HG02571 (cell line): ENCODE data around the gene CHCHD6.

Experiments used
- ATAC-seq: cut with Tn5 transposase; IDR thresholded peaks from one replicate; pipeline ENCODE4 v1.9.1; 2021; ENCODE audit warnings: mild to moderate bottlenecking, moderate library complexity; ENCODE audit not compliant: unreplicated experiment

Gene CHCHD6

DNA sequence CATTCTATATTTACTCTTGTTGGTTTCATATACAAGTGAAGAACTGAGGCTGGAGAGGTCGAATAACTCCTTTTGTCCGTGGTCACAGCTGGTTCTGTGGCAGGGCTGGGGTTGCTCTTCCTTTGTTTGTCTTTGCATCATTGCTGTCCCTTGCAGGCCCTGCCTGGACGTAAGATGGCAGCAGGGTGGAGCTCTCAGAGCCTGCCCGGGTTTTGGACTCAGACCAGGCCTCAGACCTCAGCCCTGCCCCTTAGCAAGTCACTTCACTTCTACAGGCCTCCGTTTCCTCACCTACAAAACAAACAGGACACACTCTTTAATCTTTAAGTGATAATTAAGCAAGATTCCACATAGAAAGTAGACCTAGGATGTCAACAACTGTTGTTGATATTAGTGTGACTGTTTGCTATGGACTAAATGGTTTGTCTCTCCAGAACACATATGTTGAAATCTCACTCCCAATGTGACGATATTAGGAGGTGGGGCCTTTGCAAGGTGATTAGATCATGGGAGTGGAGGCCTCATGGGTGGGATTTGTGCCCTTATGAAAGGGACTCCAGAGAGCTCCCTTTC is 213.3 kb downstream of the CHCHD6 start:
- no peak for ATAC-seq

GRCh38 chr3:126918355-126918821 is 214.3 kb downstream of the CHCHD6 start:
- no peak for ATAC-seq

DNA sequence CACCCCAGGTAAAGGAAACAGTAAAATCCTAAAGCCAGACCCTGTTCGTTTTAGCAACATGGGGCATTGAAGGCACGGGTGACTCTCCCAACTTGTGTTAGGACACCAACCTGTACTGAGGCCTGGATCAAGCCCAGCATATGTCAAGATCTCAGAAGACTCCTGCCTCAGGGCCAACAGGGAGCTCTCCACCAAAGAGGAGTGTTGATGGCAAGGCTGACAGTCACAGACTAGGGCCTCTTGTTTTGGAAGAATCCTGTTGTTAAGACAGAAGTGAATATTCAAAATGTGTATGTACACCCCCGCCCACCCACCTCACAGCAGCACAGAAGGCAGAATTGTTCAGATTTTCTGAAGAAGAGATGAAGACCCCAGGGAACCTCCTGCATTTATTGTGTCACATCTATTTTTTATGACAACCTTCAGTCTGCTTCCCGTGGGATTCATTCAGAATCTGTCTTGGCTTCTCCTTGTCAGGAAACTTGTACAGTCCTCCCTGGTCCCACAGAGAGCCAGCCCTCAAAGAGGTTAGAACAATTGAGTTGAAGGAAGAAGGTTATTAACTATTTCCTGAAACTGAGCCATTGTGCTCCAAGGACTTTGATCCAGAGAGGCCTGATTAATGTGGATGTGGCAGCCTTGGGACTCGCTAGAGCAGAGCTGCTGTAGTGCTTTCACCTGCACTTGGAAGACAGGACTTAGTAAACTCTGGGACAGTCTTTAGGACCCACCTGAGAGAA is 217.2 kb downstream of the CHCHD6 start:
- no peak for ATAC-seq

- no peak for ATAC-seq
Observed at GRCh38 chr3:126922466-126922865, 218.4 kb downstream of the CHCHD6 start.

DNA sequence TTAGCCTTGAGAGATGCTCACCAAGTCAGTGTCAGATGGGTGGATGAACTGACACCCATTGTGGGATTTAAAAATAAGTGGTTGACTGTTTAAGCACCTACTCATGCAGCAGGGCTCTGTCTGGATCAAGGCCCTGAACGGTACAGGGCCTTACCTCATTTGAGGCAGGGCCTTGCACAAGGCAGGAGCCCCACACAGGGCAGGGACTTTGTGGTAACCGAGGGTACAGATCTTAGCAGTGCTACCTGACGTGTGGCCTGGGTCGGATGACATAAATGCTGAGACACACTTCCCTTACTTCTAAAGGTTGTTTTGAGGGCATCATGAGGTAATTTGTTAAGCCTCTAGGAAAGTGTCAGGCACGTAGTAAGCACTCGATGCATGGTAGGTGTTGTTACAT is 219.4 kb downstream of the CHCHD6 start:
- no peak for ATAC-seq

DNA sequence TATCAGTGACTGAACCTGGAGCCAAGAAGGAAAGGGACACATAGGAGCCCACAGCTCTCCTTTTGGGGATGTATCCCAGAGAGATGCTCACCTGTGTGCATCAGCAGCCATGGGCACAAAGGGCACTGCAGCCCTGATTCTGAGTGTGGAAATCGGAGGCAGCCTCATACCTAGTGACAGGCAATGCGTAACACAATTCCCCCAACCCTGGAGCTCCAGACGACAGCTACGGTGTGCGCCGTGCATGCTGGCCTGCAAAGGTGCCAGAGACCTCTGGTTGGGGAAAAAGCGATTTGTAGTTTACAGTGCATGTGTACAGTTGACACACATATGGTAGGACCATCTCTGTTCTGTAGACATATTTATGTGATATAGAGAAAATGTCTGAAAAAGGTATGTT is 219.9 kb downstream of the CHCHD6 start:
- ATAC-seq = no peak

- no peak for ATAC-seq
Observed at GRCh38 chr3:126924458-126924857, 220.4 kb downstream of the CHCHD6 start.

GRCh38 chr3:126925411-126926171 is 221.6 kb downstream of the CHCHD6 start:
- ATAC-seq = no peak

GRCh38 chr3:126926684-126927400 is 222.8 kb downstream of the CHCHD6 start:
- ATAC-seq = no peak

DNA sequence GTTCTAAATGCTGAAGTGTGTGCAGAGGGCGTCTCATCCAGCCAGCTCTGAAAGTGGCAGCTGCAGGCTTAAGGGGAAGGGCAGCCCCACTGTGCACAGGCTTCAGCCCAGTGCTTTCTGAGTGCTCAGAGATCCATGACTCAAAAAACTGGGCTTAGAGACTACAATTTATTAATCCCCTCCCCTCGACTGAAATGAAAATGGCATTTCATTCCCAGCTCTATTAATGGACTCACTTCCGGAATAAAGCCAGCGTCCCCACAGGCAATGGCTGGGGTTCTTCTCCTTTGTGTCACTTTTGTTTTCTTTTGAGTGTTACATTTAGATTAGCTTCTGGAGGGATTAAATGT is 223.3 kb downstream of the CHCHD6 start:
- no peak for ATAC-seq

DNA sequence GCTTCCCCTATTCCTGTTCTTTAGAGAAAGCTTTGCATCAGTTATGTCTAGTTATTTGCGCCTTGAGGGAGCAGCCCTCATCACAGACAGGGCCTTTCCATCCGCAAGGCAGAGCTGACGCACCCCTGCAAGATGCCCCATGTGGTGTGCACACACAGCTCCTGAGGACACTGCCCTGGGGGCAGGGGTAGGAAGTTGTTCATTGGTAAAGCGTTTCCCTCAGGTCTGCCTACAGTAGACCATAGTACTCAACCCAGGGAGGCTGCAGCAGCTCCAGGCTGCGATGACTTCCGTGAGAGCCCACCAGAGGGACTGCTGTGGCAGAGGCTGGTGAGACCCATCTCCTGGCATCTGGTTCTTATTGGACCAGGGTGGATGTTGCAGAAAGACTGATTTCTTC is 223.8 kb downstream of the CHCHD6 start:
- ATAC-seq = no peak

DNA sequence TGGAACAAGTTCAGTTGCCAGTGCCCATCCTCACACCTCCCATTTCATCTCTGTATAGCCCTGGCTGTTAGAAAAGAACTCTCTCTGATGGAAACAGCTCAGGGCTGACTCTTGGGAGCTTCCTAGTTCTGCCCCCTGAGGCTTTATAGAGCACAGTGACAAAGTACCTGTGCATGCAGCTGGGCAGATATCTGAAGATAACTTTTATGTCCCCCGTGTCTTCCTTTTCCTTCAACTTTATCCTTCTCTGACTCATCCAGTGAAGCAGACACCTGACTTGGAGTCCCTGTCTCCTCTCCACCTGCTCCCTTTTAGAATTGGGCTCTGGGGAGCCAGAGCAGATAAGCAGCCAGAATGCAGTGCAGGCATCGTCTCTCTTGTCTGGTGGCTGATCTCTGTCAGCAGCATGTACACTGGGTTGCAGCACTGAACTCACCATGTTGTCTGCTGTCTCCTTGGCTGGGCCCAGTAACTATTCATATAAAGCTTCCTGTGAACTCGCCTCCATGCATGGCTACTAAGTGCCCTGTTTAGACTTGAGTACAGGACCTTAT is 225.0 kb downstream of the CHCHD6 start:
- no peak for ATAC-seq

DNA sequence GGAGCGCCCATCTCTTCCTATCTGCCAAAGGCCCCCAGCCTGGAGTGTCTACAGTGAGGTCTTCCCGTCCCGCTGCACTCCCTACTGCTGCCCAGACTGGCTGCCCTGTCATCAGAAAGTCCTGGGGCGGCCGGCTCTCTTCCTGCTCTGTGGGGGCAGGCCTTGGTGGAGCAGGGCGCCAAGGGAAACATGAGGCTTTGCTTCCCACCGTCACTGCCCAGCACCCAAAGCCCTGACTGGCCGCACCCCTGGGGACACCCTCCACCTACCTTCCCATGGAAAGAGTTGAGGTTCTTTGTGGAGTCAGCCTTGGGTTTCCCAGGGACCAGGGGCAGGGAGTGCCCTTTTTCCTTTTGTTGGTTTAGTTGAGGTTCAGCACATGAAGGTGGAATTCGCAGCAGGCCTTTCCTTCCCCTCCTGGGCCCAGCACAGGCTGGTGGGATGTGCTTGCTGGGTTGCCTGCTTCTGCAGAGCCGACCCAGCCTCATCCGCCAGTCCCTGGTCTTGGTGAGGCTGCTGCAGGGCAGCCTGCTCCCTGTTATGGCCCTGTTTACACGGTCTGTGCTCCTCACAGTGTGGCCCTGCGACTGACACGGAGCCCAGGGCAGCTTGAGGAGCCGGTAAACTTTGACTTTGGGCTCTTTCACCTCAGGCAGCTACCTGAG is 227.0 kb downstream of the CHCHD6 start:
- ATAC-seq = no peak

- no peak for ATAC-seq
Observed at GRCh38 chr3:126931806-126932187, 227.8 kb downstream of the CHCHD6 start.

GRCh38 chr3:126932188-126932931 is 228.3 kb downstream of the CHCHD6 start:
- ATAC-seq = no peak

DNA sequence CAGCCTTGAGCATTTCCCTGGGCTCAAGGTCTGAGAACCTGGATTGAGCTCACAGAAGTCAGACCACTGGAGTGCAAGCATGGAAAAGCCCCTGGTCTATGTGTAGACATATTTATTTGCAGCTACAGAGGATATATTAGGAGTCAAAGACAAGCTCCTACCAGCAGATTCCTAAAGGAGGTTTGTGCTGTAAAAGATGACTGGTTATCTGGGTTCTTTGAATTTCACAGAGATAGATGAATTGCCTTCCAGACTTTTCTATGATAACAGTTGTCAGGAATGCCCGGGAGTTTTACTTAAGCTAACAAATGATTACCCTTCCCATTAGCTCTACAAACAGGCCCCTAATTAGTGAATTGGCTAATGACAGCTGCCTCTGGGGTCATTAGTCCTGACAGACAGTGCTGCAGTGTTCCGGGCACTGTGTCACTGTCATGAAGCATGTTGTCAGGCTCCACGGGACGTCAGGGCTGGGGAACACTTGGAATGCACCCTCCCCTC is 230.0 kb downstream of the CHCHD6 start:
- no peak for ATAC-seq

DNA sequence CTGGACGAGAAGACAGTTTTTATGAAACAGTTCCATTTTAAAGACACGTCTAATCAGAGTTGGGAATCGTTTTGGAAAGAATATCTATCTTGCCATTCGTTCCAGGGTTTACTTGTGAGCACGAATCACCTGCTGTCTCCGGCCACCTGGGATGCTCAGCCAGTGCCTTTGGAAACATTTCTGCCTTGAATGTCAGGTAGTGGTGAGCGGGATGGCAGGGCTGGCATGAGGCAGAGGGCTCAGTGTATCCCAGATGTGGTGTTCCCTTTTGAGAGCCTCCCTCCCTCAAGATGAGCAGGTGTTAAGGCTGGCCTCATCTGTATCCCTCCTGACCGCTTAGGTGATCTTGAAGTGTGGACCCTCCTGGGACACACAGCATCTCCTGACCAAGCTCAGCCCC is 231.0 kb downstream of the CHCHD6 start:
- no peak for ATAC-seq

DNA sequence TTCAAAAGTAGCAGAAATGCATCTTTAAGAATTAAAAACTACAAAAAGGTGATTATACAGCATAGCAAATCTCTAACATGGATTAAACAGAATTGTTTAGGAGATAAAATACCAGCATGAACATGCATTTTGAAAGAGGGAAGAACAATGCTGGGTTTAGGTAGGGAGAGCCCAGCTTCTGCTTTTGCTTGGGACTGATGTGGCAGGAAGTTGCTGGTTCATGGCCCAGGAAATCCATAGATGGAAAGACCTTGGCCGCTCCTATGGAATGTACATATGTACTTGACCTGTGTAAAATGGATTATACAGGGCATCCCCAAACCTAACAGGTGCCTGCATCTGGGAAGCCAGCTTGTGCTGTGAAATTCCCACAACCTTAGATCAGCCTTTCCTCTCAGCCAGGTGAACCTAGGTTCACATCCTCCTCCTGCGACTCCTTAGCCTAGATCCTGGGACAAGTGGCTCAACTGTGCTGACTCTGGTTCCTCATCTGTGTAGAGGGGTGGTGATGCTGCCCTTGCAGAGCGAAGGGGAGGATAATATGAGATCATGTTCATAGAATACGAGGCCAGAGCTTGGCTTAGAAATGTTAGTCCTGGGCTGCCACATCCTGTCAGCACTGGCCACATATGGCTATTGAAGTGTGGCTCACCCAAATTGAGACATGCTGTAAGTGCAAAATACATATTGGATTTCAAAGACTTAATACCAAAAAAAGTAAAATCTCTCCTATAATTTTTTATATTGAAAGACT is 231.9 kb downstream of the CHCHD6 start:
- ATAC-seq = no peak

DNA sequence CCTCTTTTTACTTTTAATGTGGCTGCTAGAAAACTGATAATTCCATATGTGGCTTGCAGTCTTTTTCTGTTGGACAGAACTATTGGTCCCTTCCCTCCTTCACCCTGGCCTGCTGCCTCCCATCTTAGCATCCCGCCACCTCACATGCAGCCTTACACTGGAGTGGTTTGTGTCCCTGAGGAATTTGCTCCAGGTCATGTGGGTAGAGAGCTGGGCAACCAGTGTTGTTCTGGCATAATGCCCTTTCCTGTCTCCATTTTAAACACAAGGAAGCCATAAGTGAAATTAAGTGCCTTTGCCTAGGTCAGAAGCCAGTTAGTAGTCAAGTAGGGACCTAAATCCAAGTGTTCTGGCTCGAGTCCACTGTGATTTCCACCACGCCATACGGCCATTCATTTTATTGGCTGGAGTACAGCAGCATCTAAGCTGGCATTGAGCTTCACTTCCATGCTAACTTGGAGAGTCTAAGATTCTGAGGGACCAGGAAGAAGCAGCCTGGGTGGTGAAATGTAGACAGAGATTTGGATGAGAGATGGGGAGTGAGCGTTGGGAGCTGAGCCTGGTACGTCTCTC is 232.9 kb downstream of the CHCHD6 start:
- no peak for ATAC-seq
